ENCODE results near the gene ZNF236. TPM values are rescaled to one million over a fixed set of nuclear protein-coding genes. Genes with fewer than 3 reads are reported as not detected.

The ZNF236 gene
- total RNA-seq, 1 donor from 2014 or later: 11.5 TPM

DNA sequence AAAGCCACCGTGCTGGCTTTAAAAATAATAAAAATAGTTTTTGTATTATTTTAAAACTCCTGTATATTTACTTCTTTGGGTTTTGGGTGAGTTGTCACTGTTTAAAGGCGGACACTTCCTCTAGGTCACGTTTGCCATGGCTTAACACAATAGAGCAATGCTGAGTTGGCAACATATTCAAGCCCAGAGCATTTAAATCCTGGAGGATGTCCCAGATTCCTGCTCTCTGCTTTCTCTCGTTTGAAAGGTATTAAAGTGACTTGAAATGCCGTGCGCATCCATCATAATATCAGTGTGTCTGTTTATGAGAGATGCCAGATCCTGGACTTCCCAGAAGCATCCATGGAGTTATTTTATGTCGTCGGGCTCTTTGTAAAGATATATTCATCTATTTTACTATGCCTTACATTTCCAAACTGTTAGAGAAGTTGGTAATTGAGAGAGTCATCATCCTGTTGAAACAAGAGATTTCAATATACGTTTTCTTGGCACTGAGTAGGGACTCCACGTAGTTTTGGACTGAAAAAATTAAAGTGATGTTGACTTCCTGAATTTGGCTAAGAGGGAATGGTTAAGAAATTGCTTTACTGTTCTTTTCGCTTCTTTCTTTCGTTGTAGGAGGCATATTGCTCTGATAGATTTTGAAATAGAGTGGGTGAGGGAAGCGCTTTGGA lies 150.6 kb downstream of the ZNF236 start:
- Histone ChIP-seq H2AFZ (replicated peaks) (no peak overlapping the region), H3K36me3 (no peaks in the 10 kb centered on the region), H4K20me1 (ENCODE audit: low read depth) (no peaks in the 10 kb centered on the region), H3K79me2 (ENCODE audit: low read depth) (no peaks in the 10 kb centered on the region), H3K9ac (no peak overlapping the region), H3K27me3 (no peaks in the 10 kb centered on the region), H3K27ac (no peak overlapping the region), H3K4me2 (no peak overlapping the region), H3F3A (ENCODE audit: low read depth) (peaks cover 2% of the 10 kb centered on the region), H3K4me1 (peaks cover 18% of the 10 kb centered on the region), H3K4me3 (no peak overlapping the region), H3K9me3 (ENCODE audit: low read depth) (no peaks in the 10 kb centered on the region)
- Mint-ChIP-seq H3K4me3 (no peak overlapping the region), H3K27ac (no peak overlapping the region), H3K36me3 (peaks cover 8% of the 10 kb centered on the region), H3K9me3 (no peaks in the 10 kb centered on the region), H3K4me1 (peaks cover 31% of the 10 kb centered on the region), H3K27me3 (ENCODE audit: insufficient read depth, low read depth) (peaks cover 2% of the 10 kb centered on the region)
- no peak for DNase-seq (ENCODE audit: low spot score)
- TF ChIP-seq EZH2phosphoT487 (IDR thresholded peaks at IDR 0.05) (no peak), EZH2 (IDR thresholded peaks at IDR 0.05) (no peak)
- TF ChIP-seq, protein P1, sequence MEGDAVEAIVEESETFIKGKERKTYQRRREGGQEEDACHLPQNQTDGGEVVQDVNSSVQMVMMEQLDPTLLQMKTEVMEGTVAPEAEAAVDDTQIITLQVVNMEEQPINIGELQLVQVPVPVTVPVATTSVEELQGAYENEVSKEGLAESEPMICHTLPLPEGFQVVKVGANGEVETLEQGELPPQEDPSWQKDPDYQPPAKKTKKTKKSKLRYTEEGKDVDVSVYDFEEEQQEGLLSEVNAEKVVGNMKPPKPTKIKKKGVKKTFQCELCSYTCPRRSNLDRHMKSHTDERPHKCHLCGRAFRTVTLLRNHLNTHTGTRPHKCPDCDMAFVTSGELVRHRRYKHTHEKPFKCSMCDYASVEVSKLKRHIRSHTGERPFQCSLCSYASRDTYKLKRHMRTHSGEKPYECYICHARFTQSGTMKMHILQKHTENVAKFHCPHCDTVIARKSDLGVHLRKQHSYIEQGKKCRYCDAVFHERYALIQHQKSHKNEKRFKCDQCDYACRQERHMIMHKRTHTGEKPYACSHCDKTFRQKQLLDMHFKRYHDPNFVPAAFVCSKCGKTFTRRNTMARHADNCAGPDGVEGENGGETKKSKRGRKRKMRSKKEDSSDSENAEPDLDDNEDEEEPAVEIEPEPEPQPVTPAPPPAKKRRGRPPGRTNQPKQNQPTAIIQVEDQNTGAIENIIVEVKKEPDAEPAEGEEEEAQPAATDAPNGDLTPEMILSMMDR (IDR thresholded peaks at IDR 0.05): no peak

DNA sequence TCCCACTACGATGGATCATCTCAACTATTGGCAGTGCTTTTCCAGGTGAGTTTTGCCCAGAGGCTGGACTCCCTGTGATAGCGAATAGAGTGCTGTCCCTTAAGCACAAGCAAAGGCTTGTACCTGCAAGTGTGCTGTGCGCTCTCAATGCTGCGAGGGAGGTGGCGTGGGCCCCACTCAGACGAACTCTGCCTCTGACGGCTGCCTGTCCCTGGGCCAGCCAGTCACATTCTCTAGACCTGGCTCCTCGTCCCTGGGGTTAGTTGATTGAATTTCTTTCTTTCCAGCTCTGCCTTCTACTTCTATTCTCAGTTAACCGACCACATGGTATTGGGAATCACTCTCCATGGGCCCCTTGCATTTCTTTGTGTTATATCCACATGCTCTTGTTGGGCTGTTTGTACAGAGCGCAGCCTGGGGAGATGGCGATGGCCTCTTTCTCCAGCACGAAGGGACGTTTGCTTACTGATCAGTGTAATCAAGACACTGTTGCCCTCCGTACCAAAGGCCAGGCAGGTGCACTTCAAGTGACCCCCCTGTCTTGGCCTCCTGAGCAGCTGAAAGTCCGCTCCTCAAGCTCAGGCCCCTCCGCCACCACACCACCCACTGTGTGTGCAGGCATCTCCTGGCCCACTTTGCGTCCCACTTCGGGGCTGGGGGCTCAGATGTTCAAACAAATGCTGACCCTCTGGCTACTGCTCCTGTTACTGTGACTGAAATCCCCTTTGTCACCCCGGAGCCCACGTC lies 151.3 kb downstream of the ZNF236 start:
- Histone ChIP-seq H3K4me1 (peaks cover 11% of the 10 kb centered on the region), H3K27ac (no peak overlapping the region)

DNA sequence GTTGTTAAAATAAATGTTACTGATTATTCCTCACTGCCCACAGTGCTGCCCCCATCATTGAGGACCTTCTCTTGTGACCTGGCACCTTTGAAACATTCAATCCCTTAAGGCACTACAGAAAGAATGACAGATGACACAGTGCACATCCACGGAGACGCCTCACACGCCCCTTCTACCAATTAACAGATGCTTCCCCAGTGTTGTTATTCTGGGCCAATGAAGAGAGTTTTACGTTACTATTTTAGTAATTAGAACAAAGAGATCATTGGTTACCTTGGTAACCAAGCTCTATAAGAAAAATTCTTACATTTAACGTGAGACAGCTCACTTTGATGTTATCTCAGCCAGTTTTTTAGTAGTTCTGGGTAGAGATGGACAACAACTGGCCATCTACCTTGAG lies 152.0 kb downstream of the ZNF236 start:
- TF ChIP-seq, protein P1 (IDR thresholded peaks at IDR 0.05): no peak
- no peak for TF ChIP-seq EZH2phosphoT487 (IDR thresholded peaks at IDR 0.05)
- no peak for TF ChIP-seq EZH2 (IDR thresholded peaks at IDR 0.05)
- no peak overlapping the region for H2AFZ ChIP-seq (replicated peaks)
- H3K27me3 Mint-ChIP-seq (ENCODE audit: insufficient read depth, low read depth): peaks cover 4% of the 10 kb centered on the region

More for the DNA sequence above, 151.3 kb downstream of the ZNF236 start:
- Mint-ChIP-seq H3K36me3 (peaks cover 8% of the 10 kb centered on the region), H3K4me3 (no peak overlapping the region), H3K27ac (no peak overlapping the region), H3K27me3 (ENCODE audit: insufficient read depth, low read depth) (peaks cover 3% of the 10 kb centered on the region), H3K4me1 (peaks cover 34% of the 10 kb centered on the region), H3K9me3 (no peaks in the 10 kb centered on the region)
- H3K79me2 ChIP-seq (ENCODE audit: low read depth): no peaks in the 10 kb centered on the region
- no peaks in the 10 kb centered on the region for H3K36me3 ChIP-seq
- H3K9me3 ChIP-seq (ENCODE audit: low read depth): no peaks in the 10 kb centered on the region
- no peak for TF ChIP-seq EZH2 (IDR thresholded peaks at IDR 0.05)
- TF ChIP-seq EZH2phosphoT487 (IDR thresholded peaks at IDR 0.05): no peak
- TF ChIP-seq, protein P1 (IDR thresholded peaks at IDR 0.05): no peak
- H2AFZ ChIP-seq (replicated peaks): no peak overlapping the region
- H3K4me3 ChIP-seq: no peak overlapping the region
- no peak for DNase-seq (ENCODE audit: low spot score)
- no peak overlapping the region for H3K9ac ChIP-seq
- H3K4me2 ChIP-seq: no peak overlapping the region
- H4K20me1 ChIP-seq (ENCODE audit: low read depth): no peaks in the 10 kb centered on the region
- H3F3A ChIP-seq (ENCODE audit: low read depth): no peaks in the 10 kb centered on the region
- H3K27me3 ChIP-seq: no peaks in the 10 kb centered on the region

More for the DNA sequence above, 152.0 kb downstream of the ZNF236 start:
- Histone ChIP-seq H3K79me2 (ENCODE audit: low read depth) (no peaks in the 10 kb centered on the region), H3K27me3 (no peaks in the 10 kb centered on the region), H3K9me3 (ENCODE audit: low read depth) (no peaks in the 10 kb centered on the region), H3K27ac (no peak overlapping the region), H3F3A (ENCODE audit: low read depth) (no peaks in the 10 kb centered on the region), H3K4me1 (peaks cover 11% of the 10 kb centered on the region), H4K20me1 (ENCODE audit: low read depth) (no peaks in the 10 kb centered on the region), H3K4me3 (no peak overlapping the region), H3K9ac (no peak overlapping the region), H3K36me3 (no peaks in the 10 kb centered on the region), H3K4me2 (no peak overlapping the region)
- no peak for DNase-seq (ENCODE audit: low spot score)
- Mint-ChIP-seq H3K4me3 (no peak overlapping the region), H3K27ac (peak overlapping the region; percentile 31), H3K9me3 (no peaks in the 10 kb centered on the region), H3K4me1 (peaks cover 38% of the 10 kb centered on the region), H3K36me3 (peaks cover 10% of the 10 kb centered on the region)

Measured in neural progenitor cell (in vitro differentiated cells).